DOHH2 (cell line): Measurements from ENCODE around the gene SIPA1L3.

Source experiments
- EZH2phosphoT487 ChIP-seq: fragments of 200-600 bp; sonication (generic); IDR thresholded peaks from 2 replicates; pipeline ENCODE4 v1.6.1; 2017; ENCODE audit warnings: borderline replicate concordance, mild to moderate bottlenecking, antibody characterized with exemption, low read length, moderate library complexity, mixed read lengths
- TF ChIP-seq, protein P1 (sequence below): fragments of 200-600 bp; sonication (generic); IDR thresholded peaks from one replicate; pipeline ENCODE4 v1.5.1; 2014; ENCODE audit warnings: antibody characterized with exemption, mild to moderate bottlenecking, low read depth, low read length; ENCODE audit not compliant: poor library complexity, severe bottlenecking

DNA sequence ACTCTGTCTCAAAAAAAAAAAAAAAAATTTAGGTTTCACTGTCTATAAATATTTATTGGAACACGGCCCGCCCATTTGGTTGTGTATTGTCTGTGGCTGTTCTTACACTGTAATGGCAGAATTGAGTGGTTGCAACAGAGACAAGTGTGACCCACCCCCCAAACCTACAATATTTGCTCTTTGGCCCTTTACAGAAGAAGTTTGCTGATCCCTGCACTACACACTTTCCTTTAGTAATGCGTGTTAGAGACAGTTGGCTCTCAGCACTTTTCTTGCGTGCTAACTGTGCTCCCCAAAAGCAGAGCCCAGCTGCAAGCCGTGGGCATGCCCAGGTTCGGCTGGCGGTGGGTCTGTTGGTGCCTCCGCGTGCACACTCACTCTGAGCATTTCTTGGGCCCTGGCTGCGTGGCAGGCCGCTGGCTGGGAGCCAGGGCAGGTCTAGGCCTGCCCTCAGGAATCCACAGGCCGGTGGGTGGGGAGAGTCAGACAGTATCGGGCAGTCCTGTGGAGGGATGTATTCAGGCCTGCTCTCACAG, 72.6 kb downstream of the SIPA1L3 start:
- TF ChIP-seq, protein P1, sequence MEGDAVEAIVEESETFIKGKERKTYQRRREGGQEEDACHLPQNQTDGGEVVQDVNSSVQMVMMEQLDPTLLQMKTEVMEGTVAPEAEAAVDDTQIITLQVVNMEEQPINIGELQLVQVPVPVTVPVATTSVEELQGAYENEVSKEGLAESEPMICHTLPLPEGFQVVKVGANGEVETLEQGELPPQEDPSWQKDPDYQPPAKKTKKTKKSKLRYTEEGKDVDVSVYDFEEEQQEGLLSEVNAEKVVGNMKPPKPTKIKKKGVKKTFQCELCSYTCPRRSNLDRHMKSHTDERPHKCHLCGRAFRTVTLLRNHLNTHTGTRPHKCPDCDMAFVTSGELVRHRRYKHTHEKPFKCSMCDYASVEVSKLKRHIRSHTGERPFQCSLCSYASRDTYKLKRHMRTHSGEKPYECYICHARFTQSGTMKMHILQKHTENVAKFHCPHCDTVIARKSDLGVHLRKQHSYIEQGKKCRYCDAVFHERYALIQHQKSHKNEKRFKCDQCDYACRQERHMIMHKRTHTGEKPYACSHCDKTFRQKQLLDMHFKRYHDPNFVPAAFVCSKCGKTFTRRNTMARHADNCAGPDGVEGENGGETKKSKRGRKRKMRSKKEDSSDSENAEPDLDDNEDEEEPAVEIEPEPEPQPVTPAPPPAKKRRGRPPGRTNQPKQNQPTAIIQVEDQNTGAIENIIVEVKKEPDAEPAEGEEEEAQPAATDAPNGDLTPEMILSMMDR: no peak
- no peak for TF ChIP-seq EZH2phosphoT487
